ENCODE data around the gene TMEM250.

TMEM250 gene

GRCh38 chr9:136081826-136082495 lies 36.7 kb downstream of the TMEM250 start:
- no peak for DNase-seq

GRCh38 chr9:136081113-136081825 lies 37.4 kb downstream of the TMEM250 start:
- no peak for DNase-seq

- no peak for DNase-seq
These were observed 38.0 kb downstream of the TMEM250 start for GRCh38 chr9:136080716-136081112.

- DNase-seq: no peak
These were observed 38.8 kb downstream of the TMEM250 start for GRCh38 chr9:136079916-136080246.

- DNase-seq: no peak
These were observed 39.3 kb downstream of the TMEM250 start for GRCh38 chr9:136079211-136079915.

- no peak for DNase-seq
These were observed 40.1 kb downstream of the TMEM250 start for GRCh38 chr9:136078498-136079011.

- no peak for DNase-seq
These were observed 40.7 kb downstream of the TMEM250 start for GRCh38 chr9:136078024-136078423.

GRCh38 chr9:136077491-136077890 lies 41.2 kb downstream of the TMEM250 start:
- DNase-seq: no peak

GRCh38 chr9:136075881-136076678 lies 42.6 kb downstream of the TMEM250 start:
- DNase-seq: no peak

GRCh38 chr9:136075134-136075841 lies 43.4 kb downstream of the TMEM250 start:
- no peak for DNase-seq

GRCh38 chr9:136074706-136075105 lies 44.0 kb downstream of the TMEM250 start:
- DNase-seq: no peak

Data from activated CD4-positive, alpha-beta T cell treated with anti-CD3 and anti-CD28 coated beads, Interleukin-2, amount 50 U/mL, for 48 hours (primary cell).